GM23338 (cell line): Measurements from ENCODE around the gene ATP8B4. TPM values are rescaled to one million over a fixed set of nuclear protein-coding genes. Genes with fewer than 3 reads are reported as not detected.

Experiments used
- ATAC-seq: fragments of 200-7000 bp; cut with Tn5 transposase; 3 replicates; pipeline ENCODE4 v1.9.1; 2020
- DNase-seq: peaks from one replicate; pipeline ENCODE4 v3.0.0-alpha.2; 2015; ENCODE audit warnings: low spot score
- H2AFZ ChIP-seq: fragments of 200-600 bp; sonication (generic); 2 replicates; pipeline ENCODE4 v1.8.0; 2016; ENCODE audit warnings: antibody characterized with exemption, mild to moderate bottlenecking, moderate library complexity
- H3F3A ChIP-seq: fragments of 200-600 bp; sonication (generic); replicated peaks from 2 replicates; pipeline ENCODE4 v1.8.0; 2017; ENCODE audit warnings: antibody characterized with exemption, mixed run types, low read depth
- H3K27ac ChIP-seq: fragments of 200-600 bp; sonication (generic); 2 replicates; pipeline ENCODE4 v1.6.1; 2016; ENCODE audit warnings: low read depth
- H3K27me3 ChIP-seq: fragments of 200-600 bp; sonication (generic); 2 replicates; pipeline ENCODE4 v1.8.0; 2016; ENCODE audit warnings: mild to moderate bottlenecking, mixed run types, moderate library complexity; ENCODE audit not compliant: insufficient read depth
- H3K36me3 ChIP-seq: fragments of 200-600 bp; sonication (generic); 2 replicates; pipeline ENCODE4 v1.8.0; 2016; ENCODE audit warnings: mild to moderate bottlenecking; ENCODE audit not compliant: insufficient read depth
- H3K4me1 ChIP-seq: fragments of 200-600 bp; sonication (generic); 2 replicates; pipeline ENCODE4 v1.8.0; 2016; ENCODE audit warnings: mild to moderate bottlenecking, moderate library complexity; ENCODE audit not compliant: insufficient read depth
- H3K4me2 ChIP-seq: fragments of 200-600 bp; sonication (generic); 2 replicates; pipeline ENCODE4 v1.7.1; 2017; ENCODE audit warnings: mixed run types
- H3K4me3 ChIP-seq: fragments of 200-600 bp; sonication (generic); 2 replicates; pipeline ENCODE4 v1.6.1; 2016; ENCODE audit warnings: mixed run types
- H3K79me2 ChIP-seq: fragments of 200-600 bp; sonication (generic); replicated peaks from 2 replicates; pipeline ENCODE4 v1.8.0; 2017; ENCODE audit warnings: mild to moderate bottlenecking; ENCODE audit not compliant: insufficient read depth
- H3K9me2 ChIP-seq: fragments of 200-600 bp; sonication (generic); 2 replicates; pipeline ENCODE4 v1.8.0; 2017; ENCODE audit not compliant: insufficient read depth
- H4K20me1 ChIP-seq: fragments of 200-600 bp; sonication (generic); replicated peaks from 2 replicates; pipeline ENCODE4 v1.8.0; 2017; ENCODE audit warnings: mild to moderate bottlenecking; ENCODE audit not compliant: insufficient read depth
- H3K27ac Mint-ChIP-seq: 2 replicates; pipeline ENCODE4 v1.8.0; 2020; ENCODE audit warnings: inconsistent platforms, mild to moderate bottlenecking, moderate library complexity, mixed read lengths
- H3K27me3 Mint-ChIP-seq: 3 replicates; pipeline ENCODE4 v1.8.0; 2022; ENCODE audit warnings: low read depth, mild to moderate bottlenecking, moderate library complexity, mixed read lengths, inconsistent platforms; ENCODE audit not compliant: insufficient read depth, poor library complexity
- H3K36me3 Mint-ChIP-seq: 3 replicates; pipeline ENCODE4 v1.8.0; 2021; ENCODE audit warnings: low read depth, mild to moderate bottlenecking, inconsistent platforms, moderate library complexity, mixed read lengths
- H3K4me1 Mint-ChIP-seq: 3 replicates; pipeline ENCODE4 v1.8.0; 2020; ENCODE audit warnings: mild to moderate bottlenecking, inconsistent platforms, mixed read lengths
- H3K4me3 Mint-ChIP-seq: 3 replicates; pipeline ENCODE4 v1.8.0; 2021; ENCODE audit warnings: moderate library complexity, mild to moderate bottlenecking, inconsistent platforms, mixed read lengths
- H3K9me3 Mint-ChIP-seq: 3 replicates; pipeline ENCODE4 v1.8.0; 2020; ENCODE audit warnings: moderate library complexity, mild to moderate bottlenecking, inconsistent platforms, mixed read lengths
- CREB1 ChIP-seq: fragments of 250-450 bp; sonication (Bioruptor Pico); IDR thresholded peaks from 2 replicates; pipeline ENCODE4 v1.5.0; 2020; ENCODE audit warnings: low read depth, mild to moderate bottlenecking, moderate library complexity
- ETS1 ChIP-seq: IDR thresholded peaks from 2 replicates; pipeline ENCODE4 v1.6.1; 2016; ENCODE audit warnings: antibody characterized with exemption
- EZH2 ChIP-seq: fragments of 200-600 bp; sonication (generic); IDR thresholded peaks from one replicate; pipeline ENCODE4 v1.8.0; 2017; ENCODE audit warnings: antibody characterized with exemption, mild to moderate bottlenecking, low read depth; ENCODE audit not compliant: unreplicated experiment
- EZH2phosphoT487 ChIP-seq: fragments of 200-600 bp; sonication (generic); IDR thresholded peaks from one replicate; pipeline ENCODE4 v1.8.1; 2018; ENCODE audit warnings: antibody characterized with exemption; ENCODE audit not compliant: unreplicated experiment
- JUNB ChIP-seq: IDR thresholded peaks from one replicate; pipeline ENCODE4 v1.6.1; 2016; ENCODE audit warnings: antibody characterized with exemption; ENCODE audit not compliant: unreplicated experiment
- NANOG ChIP-seq: IDR thresholded peaks from 2 replicates; pipeline ENCODE4 v1.6.1; 2016; ENCODE audit warnings: antibody characterized with exemption, borderline replicate concordance
- POLR2AphosphoS5 ChIP-seq: IDR thresholded peaks from 2 replicates; pipeline ENCODE4 v1.6.1; 2016; ENCODE audit warnings: antibody characterized with exemption, low read depth
- ZNF114 ChIP-seq: fragments of 250-450 bp; sonication (Bioruptor Pico); IDR thresholded peaks from 2 replicates; pipeline ENCODE4 v1.5.0; 2020; ENCODE audit warnings: mild to moderate bottlenecking, moderate library complexity
- ZNF331 ChIP-seq: fragments of 250-450 bp; sonication (Bioruptor Pico); IDR thresholded peaks from 2 replicates; pipeline ENCODE4 v1.5.0; 2020; ENCODE audit warnings: low read depth, mild to moderate bottlenecking, moderate library complexity
- polyA plus RNA-seq: library from polyadenylated mRNA; unstranded; fragments of >200 nt; fragmentation: Nextera tagmentation; extraction: Ambion mirVana; gene quantifications from 2 replicates; pipeline ENCODE4 v1.2.1, GENCODE V29; 2016
- total RNA-seq: library from RNA; depleted of rRNA; stranded (reverse); fragments of >200 nt; shearing (Covaris generic); gene quantifications from 2 replicates; pipeline ENCODE4 v1.2.3, GENCODE V29; 2014
- TF ChIP-seq, protein P1 (sequence below): fragments of 250-450 bp; sonication (Bioruptor Pico); IDR thresholded peaks from 2 replicates; pipeline ENCODE4 v1.5.0; 2020; ENCODE audit warnings: mild to moderate bottlenecking, moderate library complexity
- TF ChIP-seq, protein P2 (sequence below): IDR thresholded peaks from one replicate; pipeline ENCODE4 v1.6.1; 2018; ENCODE audit warnings: antibody characterized with exemption; ENCODE audit not compliant: unreplicated experiment
- TF ChIP-seq, protein P3 (sequence below), 2 experiments: fragments of 200-600 bp in 1 of 2; sonication (generic) in 1 of 2; conservative IDR thresholded peaks; 2 replicates each; pipeline versions ENCODE4 v1.5.1 to v1.6.1; 2016 to 2017; ENCODE audit warnings: antibody characterized with exemption in 2 of 2, low read depth in 2 of 2, mild to moderate bottlenecking in 2 of 2, moderate library complexity in 1 of 2

The ATP8B4 gene
- total and polyA plus RNA-seq, 2 experiments from 2014 or later, result 0.24 TPM; not detected in 1

DNA sequence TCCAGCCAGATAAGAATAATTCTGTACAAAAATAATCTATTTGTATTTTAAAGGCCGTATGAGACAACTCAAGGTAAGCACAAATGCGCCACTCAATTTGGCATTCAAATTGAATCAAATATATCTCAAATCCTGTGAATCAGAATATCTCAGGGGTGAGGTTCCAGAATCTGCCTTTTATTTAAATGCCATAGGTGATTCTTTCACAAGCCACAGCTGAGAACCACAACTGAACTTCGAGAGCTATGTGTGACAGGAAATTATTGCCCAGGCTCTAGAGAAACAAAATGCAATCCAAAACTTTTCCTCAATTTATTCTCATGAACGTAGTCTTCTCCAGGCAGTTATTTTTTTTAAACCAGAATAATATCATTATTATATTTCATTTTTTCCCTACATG, 11.9 kb downstream of the ATP8B4 start:
- ATAC-seq (no peak), DNase-seq (no peak)
- Mint-ChIP-seq H3K4me3 (no peak overlapping the region), H3K27ac (no peak overlapping the region), H3K4me1 (peaks cover 4% of the 10 kb centered on the region; the same call in 2 of the 3 replicates), H3K27me3 (peaks cover 2% of the 10 kb centered on the region), H3K9me3 (no peaks in the 10 kb centered on the region; the same call in 2 of the 3 replicates), H3K36me3 (no peaks in the 10 kb centered on the region)
- no peak overlapping the region for H3K4me2 ChIP-seq
- no peak overlapping the region for H3K4me3 ChIP-seq
- H3K36me3 ChIP-seq, result no peaks in the 10 kb centered on the region
- no peaks in the 10 kb centered on the region for H3F3A ChIP-seq
- no peaks in the 10 kb centered on the region for H3K27me3 ChIP-seq
- no peaks in the 10 kb centered on the region for H3K4me1 ChIP-seq
- H2AFZ ChIP-seq, result no peak overlapping the region
- no peaks in the 10 kb centered on the region for H4K20me1 ChIP-seq
- no peak overlapping the region for H3K27ac ChIP-seq
- TF ChIP-seq ETS1 (no peak), ZNF114 (no peak), CREB1 (CRISPR knock-in tag) (no peak), EZH2phosphoT487 (no peak), NANOG (no peak), EZH2 (no peak), JUNB (no peak), ZNF331 (no peak), POLR2AphosphoS5 (no peak)
- TF ChIP-seq, protein P1, sequence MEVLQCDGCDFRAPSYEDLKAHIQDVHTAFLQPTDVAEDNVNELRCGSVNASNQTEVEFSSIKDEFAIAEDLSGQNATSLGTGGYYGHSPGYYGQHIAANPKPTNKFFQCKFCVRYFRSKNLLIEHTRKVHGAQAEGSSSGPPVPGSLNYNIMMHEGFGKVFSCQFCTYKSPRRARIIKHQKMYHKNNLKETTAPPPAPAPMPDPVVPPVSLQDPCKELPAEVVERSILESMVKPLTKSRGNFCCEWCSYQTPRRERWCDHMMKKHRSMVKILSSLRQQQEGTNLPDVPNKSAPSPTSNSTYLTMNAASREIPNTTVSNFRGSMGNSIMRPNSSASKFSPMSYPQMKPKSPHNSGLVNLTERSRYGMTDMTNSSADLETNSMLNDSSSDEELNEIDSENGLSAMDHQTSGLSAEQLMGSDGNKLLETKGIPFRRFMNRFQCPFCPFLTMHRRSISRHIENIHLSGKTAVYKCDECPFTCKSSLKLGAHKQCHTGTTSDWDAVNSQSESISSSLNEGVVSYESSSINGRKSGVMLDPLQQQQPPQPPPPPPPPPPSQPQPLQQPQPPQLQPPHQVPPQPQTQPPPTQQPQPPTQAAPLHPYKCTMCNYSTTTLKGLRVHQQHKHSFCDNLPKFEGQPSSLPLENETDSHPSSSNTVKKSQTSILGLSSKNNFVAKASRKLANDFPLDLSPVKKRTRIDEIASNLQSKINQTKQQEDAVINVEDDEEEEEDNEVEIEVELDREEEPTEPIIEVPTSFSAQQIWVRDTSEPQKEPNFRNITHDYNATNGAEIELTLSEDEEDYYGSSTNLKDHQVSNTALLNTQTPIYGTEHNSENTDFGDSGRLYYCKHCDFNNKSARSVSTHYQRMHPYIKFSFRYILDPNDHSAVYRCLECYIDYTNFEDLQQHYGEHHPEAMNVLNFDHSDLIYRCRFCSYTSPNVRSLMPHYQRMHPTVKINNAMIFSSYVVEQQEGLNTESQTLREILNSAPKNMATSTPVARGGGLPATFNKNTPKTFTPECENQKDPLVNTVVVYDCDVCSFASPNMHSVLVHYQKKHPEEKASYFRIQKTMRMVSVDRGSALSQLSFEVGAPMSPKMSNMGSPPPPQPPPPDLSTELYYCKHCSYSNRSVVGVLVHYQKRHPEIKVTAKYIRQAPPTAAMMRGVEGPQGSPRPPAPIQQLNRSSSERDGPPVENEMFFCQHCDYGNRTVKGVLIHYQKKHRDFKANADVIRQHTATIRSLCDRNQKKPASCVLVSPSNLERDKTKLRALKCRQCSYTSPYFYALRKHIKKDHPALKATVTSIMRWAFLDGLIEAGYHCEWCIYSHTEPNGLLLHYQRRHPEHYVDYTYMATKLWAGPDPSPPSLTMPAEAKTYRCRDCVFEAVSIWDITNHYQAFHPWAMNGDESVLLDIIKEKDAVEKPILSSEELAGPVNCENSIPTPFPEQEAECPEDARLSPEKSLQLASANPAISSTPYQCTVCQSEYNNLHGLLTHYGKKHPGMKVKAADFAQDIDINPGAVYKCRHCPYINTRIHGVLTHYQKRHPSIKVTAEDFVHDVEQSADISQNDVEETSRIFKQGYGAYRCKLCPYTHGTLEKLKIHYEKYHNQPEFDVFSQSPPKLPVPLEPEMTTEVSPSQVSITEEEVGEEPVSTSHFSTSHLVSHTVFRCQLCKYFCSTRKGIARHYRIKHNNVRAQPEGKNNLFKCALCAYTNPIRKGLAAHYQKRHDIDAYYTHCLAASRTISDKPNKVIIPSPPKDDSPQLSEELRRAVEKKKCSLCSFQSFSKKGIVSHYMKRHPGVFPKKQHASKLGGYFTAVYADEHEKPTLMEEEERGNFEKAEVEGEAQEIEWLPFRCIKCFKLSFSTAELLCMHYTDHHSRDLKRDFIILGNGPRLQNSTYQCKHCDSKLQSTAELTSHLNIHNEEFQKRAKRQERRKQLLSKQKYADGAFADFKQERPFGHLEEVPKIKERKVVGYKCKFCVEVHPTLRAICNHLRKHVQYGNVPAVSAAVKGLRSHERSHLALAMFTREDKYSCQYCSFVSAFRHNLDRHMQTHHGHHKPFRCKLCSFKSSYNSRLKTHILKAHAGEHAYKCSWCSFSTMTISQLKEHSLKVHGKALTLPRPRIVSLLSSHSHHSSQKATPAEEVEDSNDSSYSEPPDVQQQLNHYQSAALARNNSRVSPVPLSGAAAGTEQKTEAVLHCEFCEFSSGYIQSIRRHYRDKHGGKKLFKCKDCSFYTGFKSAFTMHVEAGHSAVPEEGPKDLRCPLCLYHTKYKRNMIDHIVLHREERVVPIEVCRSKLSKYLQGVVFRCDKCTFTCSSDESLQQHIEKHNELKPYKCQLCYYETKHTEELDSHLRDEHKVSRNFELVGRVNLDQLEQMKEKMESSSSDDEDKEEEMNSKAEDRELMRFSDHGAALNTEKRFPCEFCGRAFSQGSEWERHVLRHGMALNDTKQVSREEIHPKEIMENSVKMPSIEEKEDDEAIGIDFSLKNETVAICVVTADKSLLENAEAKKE (CRISPR knock-in tag), result no peak
- TF ChIP-seq, protein P2, sequence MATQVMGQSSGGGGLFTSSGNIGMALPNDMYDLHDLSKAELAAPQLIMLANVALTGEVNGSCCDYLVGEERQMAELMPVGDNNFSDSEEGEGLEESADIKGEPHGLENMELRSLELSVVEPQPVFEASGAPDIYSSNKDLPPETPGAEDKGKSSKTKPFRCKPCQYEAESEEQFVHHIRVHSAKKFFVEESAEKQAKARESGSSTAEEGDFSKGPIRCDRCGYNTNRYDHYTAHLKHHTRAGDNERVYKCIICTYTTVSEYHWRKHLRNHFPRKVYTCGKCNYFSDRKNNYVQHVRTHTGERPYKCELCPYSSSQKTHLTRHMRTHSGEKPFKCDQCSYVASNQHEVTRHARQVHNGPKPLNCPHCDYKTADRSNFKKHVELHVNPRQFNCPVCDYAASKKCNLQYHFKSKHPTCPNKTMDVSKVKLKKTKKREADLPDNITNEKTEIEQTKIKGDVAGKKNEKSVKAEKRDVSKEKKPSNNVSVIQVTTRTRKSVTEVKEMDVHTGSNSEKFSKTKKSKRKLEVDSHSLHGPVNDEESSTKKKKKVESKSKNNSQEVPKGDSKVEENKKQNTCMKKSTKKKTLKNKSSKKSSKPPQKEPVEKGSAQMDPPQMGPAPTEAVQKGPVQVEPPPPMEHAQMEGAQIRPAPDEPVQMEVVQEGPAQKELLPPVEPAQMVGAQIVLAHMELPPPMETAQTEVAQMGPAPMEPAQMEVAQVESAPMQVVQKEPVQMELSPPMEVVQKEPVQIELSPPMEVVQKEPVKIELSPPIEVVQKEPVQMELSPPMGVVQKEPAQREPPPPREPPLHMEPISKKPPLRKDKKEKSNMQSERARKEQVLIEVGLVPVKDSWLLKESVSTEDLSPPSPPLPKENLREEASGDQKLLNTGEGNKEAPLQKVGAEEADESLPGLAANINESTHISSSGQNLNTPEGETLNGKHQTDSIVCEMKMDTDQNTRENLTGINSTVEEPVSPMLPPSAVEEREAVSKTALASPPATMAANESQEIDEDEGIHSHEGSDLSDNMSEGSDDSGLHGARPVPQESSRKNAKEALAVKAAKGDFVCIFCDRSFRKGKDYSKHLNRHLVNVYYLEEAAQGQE, result no peak
- TF ChIP-seq, protein P3, sequence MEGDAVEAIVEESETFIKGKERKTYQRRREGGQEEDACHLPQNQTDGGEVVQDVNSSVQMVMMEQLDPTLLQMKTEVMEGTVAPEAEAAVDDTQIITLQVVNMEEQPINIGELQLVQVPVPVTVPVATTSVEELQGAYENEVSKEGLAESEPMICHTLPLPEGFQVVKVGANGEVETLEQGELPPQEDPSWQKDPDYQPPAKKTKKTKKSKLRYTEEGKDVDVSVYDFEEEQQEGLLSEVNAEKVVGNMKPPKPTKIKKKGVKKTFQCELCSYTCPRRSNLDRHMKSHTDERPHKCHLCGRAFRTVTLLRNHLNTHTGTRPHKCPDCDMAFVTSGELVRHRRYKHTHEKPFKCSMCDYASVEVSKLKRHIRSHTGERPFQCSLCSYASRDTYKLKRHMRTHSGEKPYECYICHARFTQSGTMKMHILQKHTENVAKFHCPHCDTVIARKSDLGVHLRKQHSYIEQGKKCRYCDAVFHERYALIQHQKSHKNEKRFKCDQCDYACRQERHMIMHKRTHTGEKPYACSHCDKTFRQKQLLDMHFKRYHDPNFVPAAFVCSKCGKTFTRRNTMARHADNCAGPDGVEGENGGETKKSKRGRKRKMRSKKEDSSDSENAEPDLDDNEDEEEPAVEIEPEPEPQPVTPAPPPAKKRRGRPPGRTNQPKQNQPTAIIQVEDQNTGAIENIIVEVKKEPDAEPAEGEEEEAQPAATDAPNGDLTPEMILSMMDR (conservative IDR thresholded peaks at IDR 0.05; ENCODE audit: low read depth in 2 of 2), result no peak
- H3K9me2 ChIP-seq, result no peaks in the 10 kb centered on the region
- H3K79me2 ChIP-seq, result no peaks in the 10 kb centered on the region
